GM08714 (cell line): ENCODE results near the gene TIMP1.

ENCODE experiments used
- H3K4me3 ChIP-seq: fragments of 200-500 bp; sonication (Bioruptor generic); 2 replicates; pipeline ENCODE4 v1.5.1; 2014; ENCODE audit warnings: mild to moderate bottlenecking, low read length, inconsistent platforms
- ZNF274 ChIP-seq: IDR thresholded peaks from 2 replicates; pipeline ENCODE4 v1.6.1; 2012; ENCODE audit warnings: mild to moderate bottlenecking, low read depth, low read length

TIMP1 gene

DNA sequence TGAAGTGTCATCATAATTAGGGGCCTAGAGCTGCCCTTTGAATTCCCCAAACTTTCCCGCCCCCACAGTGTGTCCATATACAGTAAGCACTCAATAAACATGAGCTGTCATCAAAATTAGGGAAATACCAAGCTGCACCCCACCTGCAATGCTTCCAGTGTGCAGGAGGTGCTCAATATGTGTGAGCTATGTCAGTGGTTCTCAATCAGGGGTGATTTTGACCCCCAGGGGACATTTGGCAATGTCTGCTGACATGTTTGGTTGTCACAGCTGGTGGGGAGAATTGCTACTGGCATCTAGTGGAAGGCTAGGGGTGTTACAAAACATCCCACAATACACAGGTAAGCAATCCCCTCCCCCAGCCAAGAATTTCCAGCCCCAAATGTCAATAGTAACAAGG is 46.7 kb downstream of the TIMP1 start:
- no peak for TF ChIP-seq ZNF274
- H3K4me3 ChIP-seq, result no peak overlapping the region

DNA sequence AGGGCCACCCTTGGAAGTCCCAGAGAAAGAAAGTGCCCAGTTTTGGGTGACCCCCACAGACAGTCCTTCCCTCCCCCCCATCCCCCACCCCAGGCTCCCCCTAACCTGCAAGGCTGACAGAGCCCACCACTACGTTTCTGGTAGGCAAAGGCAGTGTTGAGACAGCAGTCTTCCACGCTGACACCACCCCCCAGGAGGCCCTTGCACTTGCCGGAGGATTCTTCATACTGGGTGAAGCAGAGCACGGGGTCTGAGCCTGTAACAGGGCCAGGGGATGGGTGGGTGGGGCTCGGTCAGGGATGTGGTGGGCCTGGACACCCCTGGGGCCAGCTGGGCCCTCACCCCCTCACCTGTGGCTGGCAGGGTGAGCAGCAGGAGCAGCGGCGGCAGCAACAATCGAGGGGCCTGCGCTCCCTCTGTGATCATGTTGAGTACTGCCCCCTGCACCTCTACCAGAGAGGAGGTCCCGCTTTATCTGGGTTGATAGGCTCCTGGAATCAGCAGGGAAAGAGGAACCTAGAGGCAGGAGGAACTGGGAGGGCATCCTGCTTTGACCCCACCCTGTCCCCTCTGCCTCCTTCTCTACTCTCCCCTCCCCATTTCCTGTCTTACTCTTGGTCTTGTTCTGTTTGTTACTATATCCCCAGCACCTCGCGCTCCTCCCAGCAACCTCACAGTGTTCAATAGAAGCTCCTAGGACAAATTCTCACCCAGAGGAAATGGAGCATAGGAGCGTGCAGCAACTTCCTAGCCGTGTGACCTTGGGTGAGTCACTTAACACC is 47.4 kb downstream of the TIMP1 start, which contains the start of gene CFP:
CFP (minus strand) TSS at position 512 of the 782 bp plus-strand sequence; CDS start at position 426, 86 bp downstream.
- no peak within 1 kb of the TSS; the same call in 1 of the 2 replicates for H3K4me3 ChIP-seq
- no peak for TF ChIP-seq ZNF274

- no peak overlapping the region for H3K4me3 ChIP-seq
- no peak for TF ChIP-seq ZNF274
These were observed 49.4 kb downstream of the TIMP1 start for GRCh38 chrX:47631676-47632075.

GRCh38 chrX:47632666-47633065 is 50.4 kb downstream of the TIMP1 start:
- no peak overlapping the region for H3K4me3 ChIP-seq
- no peak for TF ChIP-seq ZNF274

GRCh38 chrX:47633689-47634590 is 51.7 kb downstream of the TIMP1 start:
- H3K4me3 ChIP-seq, result no peak overlapping the region
- no peak for TF ChIP-seq ZNF274

GRCh38 chrX:47634871-47635575 is 52.8 kb downstream of the TIMP1 start:
- no peak overlapping the region for H3K4me3 ChIP-seq
- no peak for TF ChIP-seq ZNF274
